Left lung (tissue), 10 donors: ENCODE results near the gene BBX. TPM values are rescaled to one million over a fixed set of nuclear protein-coding genes. Genes with fewer than 3 reads are reported as not detected.

Experiments used
- ATAC-seq: fragments of 200-7000 bp; cut with Tn5 transposase; one replicate; pipeline ENCODE4 v1.9.1; 2020; ENCODE audit warnings: moderate library complexity
- DNase-seq, 4 donors: peaks; one replicate each; pipeline ENCODE4 v3.0.0-alpha.2; 2013 to 2020
- H3K27ac ChIP-seq, 2 donors: fragments of 200-600 bp; sonication (generic) in 1 of 2; one replicate each; pipeline versions ENCODE4 v1.5.0 to v1.8.0; 2020 to 2021
- H3K27me3 ChIP-seq, 2 donors: fragments of 200-600 bp; sonication (generic) in 1 of 2; one replicate each; pipeline versions ENCODE4 v1.5.0 to v1.8.0; 2020 to 2021
- H3K36me3 ChIP-seq, 2 donors: fragments of 200-600 bp; sonication (generic) in 1 of 2; one replicate each; pipeline versions ENCODE4 v1.5.0 to v1.8.0; 2020 to 2021
- H3K4me1 ChIP-seq, 2 donors: fragments of 200-600 bp; one replicate each; pipeline ENCODE4 v1.8.0; 2021
- H3K4me3 ChIP-seq, 2 donors: fragments of 200-600 bp; sonication (generic) in 1 of 2; one replicate each; pipeline versions ENCODE4 v1.5.0 to v1.8.0; 2020 to 2021; ENCODE audit warnings: mild to moderate bottlenecking in 1 of 2
- H3K9me3 ChIP-seq, 2 donors: fragments of 200-600 bp; sonication (generic) in 1 of 2; one replicate each; pipeline versions ENCODE4 v1.5.0 to v1.8.0; 2020 to 2021
- CTCF ChIP-seq, 2 donors: fragments of 200-600 bp; sonication (generic) in 1 of 2; IDR thresholded peaks; one replicate each; pipeline versions ENCODE4 v1.5.0 to v1.8.0; 2021; ENCODE audit warnings: antibody characterized with exemption in 2 of 2
- intact Hi-C, 2 donors: fragments of 100-400 bp; cut with DNase I; formaldehyde crosslinking; loops; one replicate each; pipeline versions ENCODE4 v1.11.2 to v1.14.2; 2022
- polyA plus RNA-seq, 6 donors: library from polyadenylated mRNA; unstranded; fragments of 120-200 nt; gene quantifications; one replicate each; pipeline ENCODE4 v1.2.1, GENCODE V29; 2013; ENCODE audit not compliant: insufficient read length in 6 of 6
- total RNA-seq, 2 donors: library from RNA; stranded (reverse); fragmentation: NEBNext Ultra II Directional; extraction: Animal tissue kit (Norgen Biotek cat#: 25700); gene quantifications; one replicate each; pipeline ENCODE4 v1.2.1, GENCODE V29; 2021
- donor health status: DM: no; HTN: yes; CAD: no.
- donor health status: DM: no; HTN: no; CAD: no.

Gene BBX
- total and polyA plus RNA-seq, 8 donors: 43.0 to 67.1 (median 53.3) TPM

GRCh38 chr3:107662586-107662985 is 139.8 kb downstream of the BBX start:
- Histone ChIP-seq H3K4me3 (peak overlapping the region in 1 of 2 donors; percentile 8), H3K27ac (peak overlapping the region; percentile 61 to 66)
- peak; percentile 72 for ATAC-seq

GRCh38 chr3:107663266-107663665 is 140.5 kb downstream of the BBX start:
- Histone ChIP-seq H3K27ac (no peak overlapping the region), H3K4me1 (peaks cover 15 to 37% of the 10 kb centered on the region in 2 donors), H3K36me3 (no peaks in the 10 kb centered on the region), H3K27me3 (no peaks in the 10 kb centered on the region), H3K4me3 (no peak overlapping the region), H3K9me3 (no peaks in the 10 kb centered on the region)
- intact Hi-C loops: no loop called here
- DNase-seq (no peak), ATAC-seq (no peak)
- TF ChIP-seq CTCF (IDR thresholded peaks at IDR 0.05): no peak

More at GRCh38 chr3:107662586-107662985, 139.8 kb downstream of the BBX start:
- no peak for TF ChIP-seq CTCF (IDR thresholded peaks at IDR 0.05)
- peak in 2 of 4 donors; percentile 32 to 39 for DNase-seq
- intact Hi-C loops: no loop called here
- no peaks in the 10 kb centered on the region for H3K9me3 ChIP-seq
- no peaks in the 10 kb centered on the region for H3K36me3 ChIP-seq
- no peaks in the 10 kb centered on the region for H3K27me3 ChIP-seq
- peaks cover 17 to 43% of the 10 kb centered on the region in 2 donors for H3K4me1 ChIP-seq

- no peaks in the 10 kb centered on the region for H3K27me3 ChIP-seq
- intact Hi-C loops: no loop called here
- DNase-seq (no peak), ATAC-seq (no peak)
- H3K4me1 ChIP-seq: peaks cover 15 to 40% of the 10 kb centered on the region in 2 donors
- no peaks in the 10 kb centered on the region for H3K36me3 ChIP-seq
- no peak for TF ChIP-seq CTCF (IDR thresholded peaks at IDR 0.05)
- no peak overlapping the region for H3K4me3 ChIP-seq
- H3K27ac ChIP-seq: no peak overlapping the region
- H3K9me3 ChIP-seq: no peaks in the 10 kb centered on the region
These were observed 141.9 kb downstream of the BBX start for GRCh38 chr3:107664614-107665013.

GRCh38 chr3:107665351-107665750 is 142.6 kb downstream of the BBX start:
- Histone ChIP-seq H3K36me3 (no peaks in the 10 kb centered on the region), H3K9me3 (no peaks in the 10 kb centered on the region), H3K4me3 (no peak overlapping the region), H3K4me1 (peaks cover 15 to 35% of the 10 kb centered on the region in 2 donors), H3K27me3 (no peaks in the 10 kb centered on the region), H3K27ac (no peak overlapping the region)
- ATAC-seq: no peak
- no peak for DNase-seq
- no peak for TF ChIP-seq CTCF (IDR thresholded peaks at IDR 0.05)
- intact Hi-C loops: no loop called here

- intact Hi-C loops: no loop called here
- no peak overlapping the region for H3K4me3 ChIP-seq
- no peaks in the 10 kb centered on the region for H3K27me3 ChIP-seq
- H3K27ac ChIP-seq: no peak overlapping the region
- no peak for DNase-seq
- no peak for ATAC-seq
- H3K4me1 ChIP-seq: peaks cover under 1 to 20% of the 10 kb centered on the region in 2 donors
- no peaks in the 10 kb centered on the region for H3K9me3 ChIP-seq
- no peak for TF ChIP-seq CTCF (IDR thresholded peaks at IDR 0.05)
- H3K36me3 ChIP-seq: no peaks in the 10 kb centered on the region
These were observed 144.1 kb downstream of the BBX start for GRCh38 chr3:107666853-107667252.
